COLO668 (cell line): ENCODE data around the gene NR2C1.
"Not testable (repeated sequence)": the region's sequence is repeated elsewhere in the genome, so short reads cannot be mapped to it uniquely, and the experiment has no call there.

ENCODE experiments used
- DNase-seq: peaks from one replicate; lab custom pipeline; 2025; ENCODE audit not compliant: unreplicated experiment; lab: John Stamatoyannopoulos, UW

Gene NR2C1

DNA sequence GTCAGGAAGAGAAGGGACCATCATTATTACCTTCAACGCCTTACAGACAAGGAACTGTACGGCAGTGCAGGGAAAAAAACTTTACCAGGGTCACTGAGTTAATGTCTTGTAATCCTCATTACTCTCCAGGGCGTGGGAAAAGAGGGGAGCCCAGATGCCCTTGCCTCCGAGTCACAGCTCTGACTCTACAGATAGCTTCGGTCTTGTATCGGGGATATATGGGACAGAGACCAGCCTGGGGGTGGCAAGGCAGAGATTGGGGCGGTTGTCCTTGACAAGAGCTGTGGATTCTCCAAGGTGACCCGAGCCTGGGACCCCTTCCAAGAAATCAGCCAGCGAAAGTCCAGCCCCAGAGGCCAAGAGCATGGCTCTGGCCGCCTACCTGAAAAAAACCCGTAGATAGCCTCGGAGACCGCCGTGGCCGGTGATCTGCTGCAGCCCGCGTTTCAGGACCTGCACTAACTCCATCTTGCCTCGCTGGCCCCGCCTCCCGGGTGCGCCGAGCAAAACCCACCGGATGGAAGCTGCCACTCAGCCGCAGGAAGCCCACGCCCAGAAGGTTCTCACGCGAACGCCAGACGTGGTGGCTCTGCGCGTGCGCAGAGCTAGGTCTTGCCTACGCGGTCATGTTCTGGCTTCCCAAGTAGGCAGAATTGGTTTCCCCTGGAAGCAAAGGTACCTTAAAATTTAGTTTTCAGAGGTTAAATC lies 70.1 kb downstream of the NR2C1 start, which contains the start of gene NDUFA12:
Gene NDUFA12, minus strand, starts transcription at position 485 of the 708 bp plus-strand sequence. Its CDS starts 17 bp downstream, at position 468.
- peak; percentile 99 for DNase-seq

DNA sequence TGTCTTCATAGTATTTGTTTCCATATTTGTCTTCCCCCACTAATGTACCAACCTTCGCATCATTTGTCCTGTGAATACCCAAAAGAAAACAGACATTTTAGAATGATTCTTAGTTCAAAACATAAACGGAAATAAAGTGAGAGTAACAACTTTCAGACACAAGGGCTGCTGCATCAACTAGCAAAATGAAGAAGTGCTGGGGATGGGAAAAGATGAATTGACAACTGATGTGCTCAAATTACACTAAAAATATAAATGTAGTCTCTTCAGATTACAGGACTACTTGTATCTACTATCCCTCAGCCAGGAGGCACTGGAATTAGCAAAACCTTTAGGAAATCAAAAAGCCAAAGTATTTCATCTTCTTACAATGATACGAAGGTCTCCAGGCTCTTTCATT lies 70.7 kb downstream of the NR2C1 start:
- no peak for DNase-seq

DNA sequence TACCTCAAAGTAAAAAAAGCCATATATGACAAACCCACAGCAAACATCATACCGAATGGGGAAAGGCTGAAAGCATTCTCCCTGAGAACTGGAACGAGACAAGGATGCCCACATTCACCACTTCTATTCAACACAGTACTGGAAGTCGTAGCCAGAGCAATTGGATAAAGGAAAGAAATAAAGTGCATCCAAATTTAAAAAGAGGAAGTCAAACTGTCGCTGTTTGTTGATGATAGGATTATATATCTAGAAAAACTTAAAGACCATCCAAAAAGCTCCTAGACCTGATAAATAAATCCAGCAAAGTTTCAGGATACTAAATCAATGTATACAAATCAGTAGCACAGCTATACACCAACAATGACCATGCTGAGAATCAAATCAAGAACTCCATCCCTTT lies 75.1 kb downstream of the NR2C1 start:
- no peak for DNase-seq

DNA sequence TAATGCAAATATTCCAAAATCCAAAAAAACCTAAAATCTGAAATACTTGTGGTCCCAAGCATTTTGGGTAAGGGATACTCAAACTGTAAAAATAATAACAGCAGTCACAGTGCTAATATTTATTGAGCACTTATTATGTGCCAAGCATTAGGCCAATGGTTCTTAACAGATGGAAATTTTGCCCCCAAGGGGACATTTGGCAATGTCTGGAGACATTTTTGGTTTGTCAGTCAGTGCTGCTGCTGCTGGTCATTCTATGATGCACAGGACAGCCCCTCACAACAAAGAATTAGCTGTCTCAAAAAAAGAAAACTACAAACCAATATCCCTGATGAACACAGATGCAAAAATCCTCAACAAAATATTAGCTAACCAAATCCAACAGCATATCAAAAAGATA lies 75.7 kb downstream of the NR2C1 start:
- DNase-seq, result no peak

DNA sequence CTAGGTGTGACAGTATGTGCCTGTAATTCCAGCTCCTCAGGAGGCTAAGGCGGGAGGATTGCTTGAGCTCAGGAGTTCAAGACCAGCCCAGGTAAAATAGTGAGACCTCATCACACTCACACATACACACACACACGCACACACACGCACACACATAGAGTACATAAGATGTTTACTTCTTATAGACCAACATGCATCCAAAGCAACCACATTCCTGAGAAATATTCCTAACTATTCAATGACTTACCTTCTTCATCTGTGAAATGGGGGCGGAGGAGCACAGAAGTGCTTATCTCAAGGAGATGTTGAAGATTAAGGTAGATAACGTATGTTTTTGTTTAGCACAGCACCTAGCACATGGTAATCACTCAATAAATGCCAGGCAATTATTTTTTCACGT lies 76.4 kb downstream of the NR2C1 start:
- no peak for DNase-seq

DNA sequence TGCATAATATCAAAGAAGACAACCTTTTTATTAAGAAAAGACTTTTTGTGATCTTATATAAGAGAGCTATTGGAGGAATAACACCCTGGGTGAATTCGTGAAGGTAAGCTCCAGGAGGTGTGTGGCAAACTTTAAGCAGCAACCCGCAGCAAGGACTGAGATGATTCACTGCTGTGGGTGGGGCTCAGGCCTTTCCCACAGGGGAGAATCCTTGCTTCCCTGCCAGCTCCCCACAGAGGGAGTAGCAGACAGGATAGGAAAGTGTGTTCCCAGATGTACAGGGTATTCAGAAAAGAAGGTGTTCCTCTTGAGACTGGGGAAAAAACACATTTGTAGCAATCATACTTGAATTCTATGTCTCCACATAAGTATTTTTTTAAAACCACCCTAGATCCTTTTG lies 79.1 kb downstream of the NR2C1 start:
- no peak for DNase-seq

DNA sequence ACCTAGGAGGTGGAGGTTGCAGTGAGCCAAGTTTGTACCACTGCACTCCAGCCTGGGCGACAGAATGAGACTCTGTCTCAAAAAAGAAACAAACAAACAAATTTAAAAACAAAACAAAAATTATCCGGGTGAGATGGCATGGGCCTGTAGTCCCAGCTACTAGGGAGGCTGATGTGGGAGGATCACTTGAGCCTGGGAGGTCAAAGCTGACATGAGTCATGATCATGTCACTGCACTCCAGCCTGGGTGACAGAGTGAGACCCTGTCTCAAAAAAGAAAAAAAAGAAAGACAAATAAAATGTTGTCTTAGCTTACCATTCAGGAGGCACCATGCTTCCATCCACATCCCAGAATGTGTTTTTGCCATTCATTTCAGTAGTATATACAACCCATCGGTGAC lies 79.6 kb downstream of the NR2C1 start:
- not testable (repeated sequence) for DNase-seq

DNA sequence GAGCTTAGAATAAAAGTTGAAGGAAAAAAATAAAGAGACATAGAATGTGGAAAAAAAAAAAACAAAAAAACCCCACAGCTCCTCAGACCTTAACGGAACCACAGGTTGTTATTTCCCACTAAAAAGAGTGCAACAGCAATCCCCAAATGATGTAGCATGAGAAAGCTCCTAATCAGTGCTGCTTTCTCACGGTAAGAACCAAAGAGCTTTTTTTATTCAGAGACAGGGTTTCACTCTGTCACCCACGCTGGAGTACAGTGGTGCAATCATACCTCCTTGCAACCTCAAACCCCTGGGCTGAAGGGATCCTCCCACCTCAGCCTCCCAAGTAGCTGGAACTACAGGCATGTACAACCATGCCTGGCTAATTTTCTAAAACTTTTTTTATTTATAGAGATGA lies 83.2 kb downstream of the NR2C1 start:
- no peak for DNase-seq

DNA sequence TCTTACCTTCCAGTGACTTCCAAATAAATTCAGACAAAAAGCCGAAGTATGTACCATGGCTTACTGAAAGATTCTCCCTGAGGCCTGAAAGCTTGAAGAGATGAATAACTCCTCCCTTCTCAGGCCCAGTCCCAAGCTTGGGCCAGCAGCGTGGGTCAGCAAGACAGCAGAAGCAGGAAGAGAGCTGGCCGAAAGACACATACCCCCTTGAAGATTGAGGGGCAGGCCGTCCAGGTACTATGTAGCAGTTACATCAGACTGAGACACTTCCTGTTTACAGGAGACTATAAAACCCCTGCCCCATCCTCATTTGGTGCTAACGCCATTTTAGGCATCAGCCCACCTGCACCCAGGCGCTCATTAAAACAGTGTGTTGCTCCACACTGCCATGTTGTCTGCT lies 84.9 kb downstream of the NR2C1 start:
- no peak for DNase-seq

DNA sequence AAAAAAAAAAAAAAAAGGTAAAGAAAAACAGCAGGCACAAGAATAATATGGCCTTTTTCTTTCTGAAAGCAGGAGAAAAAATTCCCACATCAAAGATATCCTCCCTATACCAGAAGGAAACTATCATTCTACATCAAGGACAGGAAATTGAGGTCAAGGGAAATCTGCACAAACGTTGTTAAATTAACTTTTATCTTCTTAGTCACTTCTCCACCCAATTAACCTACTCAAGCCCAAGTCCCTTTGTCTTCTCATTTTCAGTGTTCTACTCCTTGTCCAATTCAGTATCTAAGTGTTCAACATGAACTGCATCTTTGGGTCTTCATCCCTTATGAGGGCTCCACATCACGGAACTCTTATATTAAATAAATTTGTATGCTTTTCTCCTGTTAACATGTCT lies 85.6 kb downstream of the NR2C1 start:
- no peak for DNase-seq

DNA sequence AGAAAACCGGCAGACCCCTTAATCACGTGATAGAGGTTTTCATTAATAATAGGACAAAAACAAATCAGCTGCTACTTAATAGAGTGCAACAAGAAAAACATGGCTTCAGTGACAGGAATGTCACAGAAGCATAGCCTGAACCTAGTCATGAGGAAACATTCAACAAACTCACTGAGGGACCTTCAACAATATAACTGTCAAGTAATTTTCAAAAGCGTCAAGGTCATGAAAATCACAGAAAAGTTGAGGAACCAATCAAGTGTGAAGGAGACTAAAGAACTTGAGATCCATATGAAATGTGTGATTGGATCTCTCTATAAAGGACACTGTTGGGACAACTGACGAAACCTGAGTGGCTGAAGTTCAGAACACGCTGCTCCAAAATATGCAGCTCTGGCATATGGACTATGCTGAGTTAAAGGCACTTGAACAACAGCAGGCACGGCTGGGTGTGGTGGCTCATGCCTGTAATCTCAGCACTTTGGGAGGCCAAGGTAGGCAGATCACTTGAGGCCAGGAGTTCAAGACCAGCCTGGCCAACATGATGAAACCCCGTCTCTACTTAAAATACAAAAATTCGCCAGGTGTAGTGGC lies 86.2 kb downstream of the NR2C1 start:
- no peak for DNase-seq

DNA sequence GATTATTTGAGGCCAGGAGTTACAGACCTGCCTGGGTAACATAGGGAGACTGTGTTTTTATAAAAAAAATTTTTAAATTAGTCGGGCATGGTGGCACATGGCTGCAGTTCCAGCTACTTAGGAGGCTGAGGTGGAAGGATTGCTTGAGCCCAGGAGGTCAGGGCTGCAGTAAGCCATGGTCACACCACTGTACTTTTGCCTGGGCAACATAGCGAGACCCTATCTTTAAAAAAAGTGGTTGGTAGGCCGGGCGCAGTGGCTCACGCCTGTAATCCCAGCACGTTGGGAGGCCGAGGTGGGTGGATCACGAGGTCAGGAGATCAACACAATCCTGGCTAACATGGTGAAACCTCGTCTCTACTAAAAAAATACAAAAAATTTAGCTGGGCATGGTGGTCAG lies 88.3 kb downstream of the NR2C1 start:
- not testable (repeated sequence) for DNase-seq

DNA sequence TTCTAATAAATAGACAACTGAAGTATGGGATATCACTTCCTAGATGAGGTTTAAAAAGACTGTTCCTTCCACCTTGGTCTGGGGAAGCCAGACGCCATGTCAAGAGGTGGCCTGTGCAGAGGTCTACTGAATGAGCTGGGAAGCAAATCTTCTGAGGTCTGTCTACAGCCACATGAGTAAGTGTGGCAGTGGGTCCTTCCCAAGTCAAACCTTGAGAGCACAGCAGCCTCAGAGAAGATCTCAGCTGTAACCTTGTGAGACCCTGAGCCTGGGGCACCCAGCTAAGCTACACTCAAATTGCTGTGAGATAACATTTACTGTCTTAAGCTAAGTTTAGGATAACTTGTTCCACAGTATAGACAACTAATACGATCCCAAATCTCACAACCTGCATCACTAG lies 90.1 kb downstream of the NR2C1 start:
- no peak for DNase-seq

DNA sequence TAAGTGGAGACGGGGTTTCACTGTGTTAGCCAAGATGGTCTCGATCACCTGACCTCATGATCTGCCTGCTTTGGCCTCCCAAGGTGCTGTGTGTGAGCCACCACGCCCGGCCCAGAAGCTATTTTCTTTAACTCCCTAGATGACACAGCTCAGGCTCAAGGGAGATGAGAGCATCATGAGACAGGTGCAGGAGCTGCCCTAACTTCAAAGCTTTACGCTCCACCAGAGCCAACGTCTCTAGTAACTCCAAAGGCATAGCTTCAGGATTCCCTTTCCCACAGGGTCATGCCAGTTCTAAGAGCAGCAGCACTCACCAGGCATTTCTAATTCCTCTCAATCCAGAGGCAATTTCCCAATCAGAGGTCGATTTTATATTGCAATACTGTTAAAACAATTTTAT lies 91.0 kb downstream of the NR2C1 start:
- no peak for DNase-seq

DNA sequence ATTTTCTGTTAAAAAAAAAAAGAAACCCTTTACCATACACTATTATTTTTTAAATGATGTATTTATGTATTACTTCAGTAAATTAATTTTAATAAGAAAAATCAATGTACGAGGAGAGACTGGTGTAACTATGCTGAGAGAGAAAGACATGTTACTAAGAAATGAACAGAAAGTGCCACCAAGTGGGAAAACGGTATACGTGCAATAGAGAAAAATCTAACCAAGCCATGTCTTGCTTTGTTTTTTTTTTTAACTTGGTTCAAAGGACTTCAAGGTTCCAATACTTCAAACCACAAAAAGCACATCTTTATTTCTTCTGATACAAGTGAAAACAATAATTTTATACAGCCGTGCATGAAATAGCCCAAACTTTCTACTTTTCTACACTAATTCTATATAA lies 92.8 kb downstream of the NR2C1 start:
- DNase-seq, result no peak

DNA sequence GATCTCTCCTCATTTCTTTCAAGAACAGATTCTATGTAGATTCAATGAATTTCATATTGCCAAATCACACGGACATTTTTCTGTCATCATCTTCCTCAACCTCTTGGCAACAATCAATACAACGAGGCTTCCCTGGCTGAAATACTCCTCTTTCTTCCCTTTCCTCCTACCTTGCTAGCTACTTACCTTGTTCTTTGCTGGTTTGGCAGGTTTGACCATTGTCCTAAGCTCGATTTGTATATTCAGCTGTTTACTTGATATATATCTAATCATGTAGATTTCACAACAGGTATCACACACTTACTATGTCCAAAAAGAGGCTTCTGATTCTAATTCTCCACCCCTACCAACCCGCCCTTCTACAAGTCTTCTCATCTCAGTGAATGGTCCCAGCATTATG lies 93.5 kb downstream of the NR2C1 start:
- DNase-seq, result no peak

DNA sequence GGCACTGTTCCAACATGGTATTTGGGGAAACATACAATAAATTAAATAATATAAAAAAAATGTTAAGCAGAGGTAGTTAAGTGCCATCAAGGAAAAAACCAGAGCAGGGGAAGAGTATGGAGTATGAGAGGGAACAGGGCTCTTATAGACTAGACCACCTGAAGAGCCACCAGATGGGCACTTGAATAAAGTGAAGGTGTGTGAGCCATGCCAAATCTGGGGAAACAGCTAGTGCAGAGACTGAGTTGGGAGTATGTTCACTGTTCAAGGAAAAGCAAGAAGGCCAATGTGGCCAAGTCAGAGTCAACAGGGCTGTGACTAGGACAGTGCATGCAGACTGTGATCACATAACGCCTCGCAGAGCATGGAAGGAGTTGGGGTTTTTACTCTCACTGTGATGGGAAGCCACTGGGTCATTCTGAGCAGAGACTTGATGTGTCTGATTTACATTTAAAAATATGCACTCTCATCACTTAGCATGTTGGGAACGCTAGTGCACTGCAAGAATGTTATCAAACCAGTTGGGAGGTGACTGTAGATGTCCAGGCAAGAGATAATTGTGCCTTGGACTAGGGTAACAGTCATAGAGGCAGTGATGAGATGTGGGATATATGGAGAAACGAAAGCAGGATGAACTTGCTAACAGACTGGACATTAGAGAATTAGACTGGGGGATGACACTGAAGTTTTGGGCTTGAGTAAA lies 95.5 kb downstream of the NR2C1 start:
- no peak for DNase-seq

DNA sequence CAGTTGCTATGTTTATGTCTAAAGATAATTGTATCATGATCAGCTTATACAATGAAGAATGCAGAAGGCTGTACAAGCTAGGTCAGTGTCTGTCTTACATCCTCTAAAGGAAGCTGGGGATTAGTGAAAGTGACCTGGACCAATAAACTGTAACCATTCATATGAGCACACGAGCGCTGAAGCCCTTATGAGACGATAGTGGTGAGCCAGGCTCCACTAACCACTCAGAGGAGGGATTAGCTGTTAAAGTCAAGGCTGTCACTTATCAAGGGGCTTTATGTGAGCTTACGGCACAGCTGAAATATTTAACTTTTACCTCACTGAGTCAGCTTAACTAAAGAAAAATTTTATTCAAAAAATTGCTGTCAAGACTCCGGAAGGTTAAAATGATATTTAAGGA lies 100.2 kb downstream of the NR2C1 start:
- no peak for DNase-seq

DNA sequence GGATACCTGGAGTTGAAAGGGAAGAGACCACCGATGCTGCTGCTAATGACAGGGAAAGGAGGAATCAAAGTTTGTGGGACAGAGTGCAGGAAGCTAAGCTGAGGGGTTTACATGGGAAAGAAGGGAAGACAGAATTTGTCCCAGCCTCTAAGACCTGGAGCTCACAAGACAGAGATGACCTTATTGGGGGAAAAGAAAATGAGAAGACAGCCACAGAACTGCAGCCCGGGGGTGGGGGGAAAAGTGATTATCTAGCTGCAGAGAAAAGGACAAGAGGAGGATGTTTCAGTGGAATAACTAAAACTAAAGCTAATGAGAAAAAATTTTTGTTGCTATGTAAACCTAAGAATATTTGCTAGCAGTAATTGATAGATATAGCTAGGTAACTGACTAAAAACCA lies 100.6 kb downstream of the NR2C1 start:
- DNase-seq, result no peak

DNA sequence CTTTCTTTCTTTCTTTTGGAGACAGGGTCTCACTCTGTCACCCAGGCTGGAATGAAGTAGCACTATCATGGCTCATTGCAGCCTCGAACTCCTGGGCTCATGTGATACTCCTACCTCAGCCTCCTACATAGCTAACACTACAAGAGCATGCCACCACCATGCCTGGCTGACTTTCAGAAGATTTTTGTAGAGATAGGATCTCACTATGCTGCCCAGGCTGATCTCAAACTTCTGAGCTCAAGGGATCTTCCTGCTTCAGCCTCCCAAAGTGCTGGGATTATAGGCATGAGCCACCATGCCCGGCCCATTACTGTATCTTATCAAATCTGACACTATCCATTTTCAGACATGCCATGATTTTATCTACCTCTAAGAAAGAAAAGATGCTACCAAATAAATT lies 101.5 kb downstream of the NR2C1 start:
- DNase-seq, result no peak

DNA sequence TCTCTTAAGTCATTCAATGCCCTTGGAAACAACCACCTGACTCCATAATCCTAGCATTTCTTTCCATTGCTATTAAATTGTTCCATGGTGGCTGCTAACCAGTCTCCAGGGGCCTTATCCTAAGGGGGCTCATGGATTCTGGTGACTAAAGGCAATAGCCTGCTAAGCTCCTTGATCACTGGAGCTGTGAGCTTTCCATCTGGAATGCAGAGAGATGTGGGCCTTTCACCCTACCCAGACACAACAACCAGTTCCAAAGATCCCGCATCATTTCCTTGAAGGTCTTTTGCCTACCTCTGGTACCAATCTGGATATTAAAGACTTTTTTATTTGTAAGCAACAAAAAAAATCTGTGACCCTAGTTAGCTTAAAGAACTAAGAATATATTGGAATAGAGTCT lies 102.9 kb downstream of the NR2C1 start:
- DNase-seq, result no peak
